ENCODE data around the gene KARS1. TPM values are rescaled to one million over a fixed set of nuclear protein-coding genes. Genes with fewer than 3 reads are reported as not detected.
A peak's percentile ranks its signal among the peaks of the same experiment; 100 is the strongest.
"Not testable (repeated sequence)": the region's sequence is repeated elsewhere in the genome, so short reads cannot be mapped to it uniquely, and the experiment has no call there.

The KARS1 gene
- polyA plus RNA-seq, 1 donor from 2014 or later = 184 TPM

- Mint-ChIP-seq H3K27me3 (no peaks in the 10 kb centered on the region), H3K9me3 (no peaks in the 10 kb centered on the region), H3K4me1 (peaks cover 13 to 22% (median 22%) of the 10 kb centered on the region in 3 donors), H3K27ac (peak overlapping the region; percentile 3 to 84 (median 23)), H3K36me3 (peaks cover 3% of the 10 kb centered on the region), H3K4me3 (peak overlapping the region in 1 of 4 donors; percentile 33)
These were observed 30.9 kb downstream of the KARS1 start for GRCh38 chr16:75616521-75617010.

DNA sequence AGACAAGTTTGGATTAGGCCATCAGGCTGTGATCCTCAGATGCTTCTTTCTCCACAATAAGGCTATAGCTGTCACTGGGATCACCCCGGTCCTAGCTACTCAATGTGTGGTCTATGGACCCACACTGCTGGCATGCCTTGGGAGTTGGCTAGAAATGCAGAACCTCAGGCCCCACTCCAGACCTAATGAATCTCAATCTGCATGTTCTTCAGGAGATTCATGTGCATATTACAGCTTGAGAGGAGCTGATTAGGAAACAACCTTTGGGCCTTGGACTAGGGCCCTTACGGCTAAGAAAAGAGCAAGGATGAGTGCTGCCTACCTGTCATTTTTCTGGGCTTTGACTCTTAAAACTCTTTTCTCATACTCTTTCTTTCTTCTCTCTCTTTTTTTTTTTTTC lies 31.8 kb downstream of the KARS1 start:
- Mint-ChIP-seq H3K4me1 (peaks cover 9 to 14% (median 14%) of the 10 kb centered on the region in 3 donors), H3K36me3 (peaks cover 3% of the 10 kb centered on the region), H3K9me3 (no peaks in the 10 kb centered on the region), H3K27me3 (no peaks in the 10 kb centered on the region), H3K27ac (no peak overlapping the region), H3K4me3 (no peak overlapping the region)

- Mint-ChIP-seq H3K36me3 (peaks cover 2% of the 10 kb centered on the region), H3K4me3 (no peak overlapping the region), H3K9me3 (no peaks in the 10 kb centered on the region), H3K4me1 (peaks cover 6 to 9% (median 7%) of the 10 kb centered on the region in 3 donors), H3K27ac (no peak overlapping the region), H3K27me3 (no peaks in the 10 kb centered on the region)
These were observed 33.2 kb downstream of the KARS1 start for GRCh38 chr16:75614066-75614897.

DNA sequence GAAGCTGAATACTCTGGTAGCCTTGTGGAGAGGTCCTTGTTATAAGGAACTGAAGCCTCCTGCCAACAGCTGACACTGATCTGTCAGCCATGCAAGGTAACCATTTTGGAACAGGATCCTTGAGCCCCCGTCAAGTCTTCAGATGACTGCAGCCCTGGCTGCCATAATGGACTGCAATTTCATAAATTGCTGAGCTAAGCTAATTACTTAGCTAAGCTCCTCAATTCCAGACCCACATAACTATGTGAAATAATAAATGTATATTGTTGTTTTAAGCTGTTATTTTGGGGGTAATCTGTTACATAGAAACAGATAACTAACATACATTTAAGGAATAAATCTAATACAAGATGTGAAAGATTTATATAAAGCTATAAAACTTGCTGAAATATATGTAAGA lies 41.0 kb downstream of the KARS1 start:
- Mint-ChIP-seq H3K4me3 (no peak overlapping the region), H3K9me3 (peaks cover 0 to 10% (median 5%) of the 10 kb centered on the region in 3 donors), H3K36me3 (peaks cover 30% of the 10 kb centered on the region), H3K4me1 (peaks cover 0 to 4% (median 0%) of the 10 kb centered on the region in 3 donors), H3K27me3 (no peaks in the 10 kb centered on the region), H3K27ac (no peak overlapping the region)

GRCh38 chr16:75603241-75603640 lies 44.2 kb downstream of the KARS1 start:
- Mint-ChIP-seq H3K27ac (no peak overlapping the region), H3K4me3 (no peak overlapping the region), H3K36me3 (peaks cover 37% of the 10 kb centered on the region), H3K9me3 (peaks cover 0 to 11% (median 5%) of the 10 kb centered on the region in 3 donors), H3K4me1 (no peaks in the 10 kb centered on the region), H3K27me3 (no peaks in the 10 kb centered on the region)

- Mint-ChIP-seq H3K36me3 (peaks cover 36% of the 10 kb centered on the region), H3K27me3 (no peaks in the 10 kb centered on the region), H3K27ac (no peak overlapping the region), H3K9me3 (peaks cover 0 to 18% (median 8%) of the 10 kb centered on the region in 3 donors), H3K4me1 (no peaks in the 10 kb centered on the region), H3K4me3 (no peak overlapping the region)
These were observed 47.8 kb downstream of the KARS1 start for GRCh38 chr16:75599452-75600277.

- peaks cover 0 to 7% (median 3%) of the 10 kb centered on the region in 3 donors for H3K9me3 Mint-ChIP-seq
- peaks cover 9% of the 10 kb centered on the region for H3K36me3 Mint-ChIP-seq
- no peak overlapping the region for H3K4me3 Mint-ChIP-seq
- no peaks in the 10 kb centered on the region for H3K27me3 Mint-ChIP-seq
- no peak overlapping the region for H3K27ac Mint-ChIP-seq
- peaks cover 0 to 1% (median 0%) of the 10 kb centered on the region in 3 donors for H3K4me1 Mint-ChIP-seq
These were observed 53.3 kb downstream of the KARS1 start for GRCh38 chr16:75593825-75594820.

- Mint-ChIP-seq H3K36me3 (peaks cover 8% of the 10 kb centered on the region), H3K9me3 (peaks cover 0 to 7% (median 3%) of the 10 kb centered on the region in 3 donors), H3K4me3 (no peak overlapping the region), H3K27ac (no peak overlapping the region), H3K27me3 (no peaks in the 10 kb centered on the region), H3K4me1 (peaks cover 0 to 1% (median 0%) of the 10 kb centered on the region in 3 donors)
These were observed 54.2 kb downstream of the KARS1 start for GRCh38 chr16:75593308-75593707.

GRCh38 chr16:75591927-75592326 lies 55.5 kb downstream of the KARS1 start:
- not testable (repeated sequence) for H3K27ac Mint-ChIP-seq, H3K36me3 Mint-ChIP-seq, H3K4me3 Mint-ChIP-seq, H3K9me3 Mint-ChIP-seq, H3K4me1 Mint-ChIP-seq, H3K27me3 Mint-ChIP-seq

DNA sequence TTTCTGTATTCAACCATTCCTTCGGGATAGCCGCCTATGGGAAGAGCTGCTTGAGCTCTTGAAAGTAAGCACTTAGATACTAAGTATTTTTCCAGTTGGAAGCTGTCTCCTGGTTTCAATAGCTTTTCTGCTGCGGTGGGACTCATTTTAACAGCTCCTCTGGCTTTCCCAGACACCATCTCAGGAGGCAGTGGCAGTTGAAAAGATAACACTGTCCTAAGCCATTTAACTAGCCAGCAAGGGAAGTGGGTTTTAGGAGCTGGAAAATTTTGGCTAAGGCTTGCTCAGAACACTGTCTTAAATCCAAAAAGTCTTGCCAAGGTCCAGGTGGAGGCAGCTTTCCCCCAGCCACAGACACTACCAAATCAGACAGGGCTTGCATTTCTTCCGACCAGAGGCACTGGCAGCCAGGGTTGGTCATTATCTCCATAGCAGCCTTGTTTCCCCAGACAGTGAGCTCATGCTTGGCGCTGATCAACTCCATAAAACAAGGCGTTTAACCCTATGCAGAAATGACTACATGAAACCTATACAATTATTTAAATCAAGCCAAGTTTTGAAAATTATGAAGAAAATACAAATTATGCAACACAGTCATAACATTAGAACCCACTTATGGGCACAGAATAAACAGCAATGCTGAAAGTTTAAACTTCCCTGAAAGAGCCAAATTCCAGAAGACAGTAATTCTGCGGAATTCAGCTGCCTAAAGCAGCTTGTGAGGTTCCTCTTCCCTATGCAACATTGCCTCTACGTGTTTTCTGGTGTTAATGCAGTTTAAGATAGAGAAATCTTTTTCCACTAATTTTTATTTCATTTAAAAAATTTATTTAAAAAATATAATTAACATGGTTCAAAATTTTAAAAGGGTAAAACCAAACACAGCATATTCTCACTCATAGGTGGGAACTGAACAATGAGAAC lies 56.3 kb downstream of the KARS1 start:
- no peak overlapping the region for H3K27ac Mint-ChIP-seq
- no peak overlapping the region for H3K4me3 Mint-ChIP-seq
- H3K36me3 Mint-ChIP-seq = no peaks in the 10 kb centered on the region
- H3K27me3 Mint-ChIP-seq = no peaks in the 10 kb centered on the region
- no peaks in the 10 kb centered on the region for H3K9me3 Mint-ChIP-seq
- peaks cover 0 to 1% (median 0%) of the 10 kb centered on the region in 3 donors for H3K4me1 Mint-ChIP-seq

DNA sequence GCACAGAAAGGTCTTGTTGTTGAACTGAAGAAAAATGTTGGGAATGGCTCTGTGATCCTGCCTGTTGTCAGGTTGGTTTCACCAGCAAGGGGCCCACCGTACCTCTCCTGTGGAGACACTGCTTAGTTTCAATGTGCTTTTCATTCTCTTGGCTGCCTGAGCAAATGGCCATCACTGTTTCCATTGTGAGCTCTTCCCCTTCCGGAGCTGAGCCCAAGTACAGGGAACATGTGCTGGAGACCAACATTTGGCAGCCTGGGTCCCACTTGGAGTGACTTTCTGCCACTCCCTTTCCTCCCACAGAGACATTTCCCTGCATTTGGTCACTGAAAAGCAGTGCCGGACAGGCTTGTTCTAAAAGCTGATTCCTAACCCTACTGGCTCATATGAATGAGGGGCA lies 58.2 kb downstream of the KARS1 start:
- Mint-ChIP-seq H3K36me3 (no peaks in the 10 kb centered on the region), H3K27me3 (peaks cover 2% of the 10 kb centered on the region), H3K4me3 (no peak overlapping the region), H3K27ac (no peak overlapping the region), H3K9me3 (no peaks in the 10 kb centered on the region), H3K4me1 (peaks cover 12 to 17% (median 17%) of the 10 kb centered on the region in 3 donors)

GRCh38 chr16:75588716-75589115 lies 58.7 kb downstream of the KARS1 start:
- Mint-ChIP-seq H3K27me3 (peaks cover 3% of the 10 kb centered on the region), H3K27ac (no peak overlapping the region), H3K36me3 (no peaks in the 10 kb centered on the region), H3K9me3 (no peaks in the 10 kb centered on the region), H3K4me1 (peaks cover 18 to 23% (median 21%) of the 10 kb centered on the region in 3 donors), H3K4me3 (no peak overlapping the region)

DNA sequence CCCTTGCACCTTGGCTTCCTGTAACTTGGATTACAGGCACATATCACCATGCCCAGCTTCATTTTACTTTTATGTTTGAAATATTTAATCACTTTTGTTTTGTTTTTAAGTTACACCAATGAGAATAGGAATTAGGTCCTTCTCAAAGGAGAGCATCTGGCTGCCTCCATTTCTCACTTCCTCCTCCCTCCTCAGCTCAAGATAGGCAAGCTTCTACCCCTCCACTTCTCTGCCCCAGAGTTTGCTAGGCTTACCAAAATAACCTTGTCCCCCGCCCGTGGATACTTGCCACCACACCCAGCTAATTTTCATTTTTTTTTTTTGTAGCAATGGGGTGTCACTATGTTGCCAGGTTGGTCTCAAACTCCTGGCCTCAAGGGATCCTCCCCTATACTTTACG lies 63.4 kb downstream of the KARS1 start:
- Mint-ChIP-seq H3K4me3 (peak overlapping the region in 3 of 4 donors; percentile 8 to 83 (median 79)), H3K4me1 (peaks cover 35 to 43% (median 42%) of the 10 kb centered on the region in 3 donors), H3K27me3 (peaks cover 3% of the 10 kb centered on the region)

More for the DNA sequence above, 63.4 kb downstream of the KARS1 start:
- H3K27ac Mint-ChIP-seq = peak overlapping the region; percentile 21 to 82 (median 34)
- no peaks in the 10 kb centered on the region for H3K36me3 Mint-ChIP-seq
- H3K9me3 Mint-ChIP-seq = no peaks in the 10 kb centered on the region

All from IgD-negative memory B cell (primary cell).